Measurements from ENCODE around the gene CABCOCO1.

DNA sequence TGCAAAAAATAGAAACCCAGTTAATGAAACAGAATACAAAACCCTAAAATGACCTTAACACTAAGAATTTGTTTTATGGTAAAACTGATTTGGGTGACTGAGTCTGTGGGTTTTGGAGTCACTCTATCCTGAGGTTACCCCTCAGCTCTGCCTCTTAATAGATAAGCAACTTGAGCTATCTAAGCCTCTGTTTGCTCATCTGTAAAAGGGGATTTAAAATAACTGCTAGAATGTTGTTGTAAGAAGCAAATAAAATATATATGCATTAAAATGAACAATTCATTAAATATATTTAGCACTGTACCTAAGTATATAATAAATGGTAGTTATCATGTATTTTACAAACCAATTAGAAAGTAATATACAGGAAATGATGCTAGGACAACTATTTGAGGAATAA lies 115.4 kb downstream of the CABCOCO1 start:
- no peak for TF ChIP-seq CTCF (IDR thresholded peaks at IDR 0.05)
- TF ChIP-seq SIN3A (IDR thresholded peaks at IDR 0.05; ENCODE audit: borderline replicate concordance, low read depth, low read length): no peak
